OCI-LY7 (cell line): Measurements from ENCODE around the gene SLC6A17.

Source experiments
- CTCF ChIP-seq: fragments of 200-600 bp; sonication (generic); conservative IDR thresholded peaks from 2 replicates; pipeline ENCODE4 v1.5.1; 2014; ENCODE audit warnings: mild to moderate bottlenecking, antibody characterized with exemption, low read length, moderate library complexity, mixed read lengths
- EZH2phosphoT487 ChIP-seq: fragments of 200-600 bp; sonication (generic); IDR thresholded peaks from 2 replicates; pipeline ENCODE4 v1.6.1; 2018; ENCODE audit warnings: low read depth, borderline replicate concordance, mild to moderate bottlenecking, mixed run types, antibody characterized with exemption, low read length, moderate library complexity, mixed read lengths

- TF ChIP-seq CTCF (no peak), EZH2phosphoT487 (no peak)
Measured at GRCh38 chr1:110136911-110137310, 13.4 kb upstream of the SLC6A17 start.
